ENCODE measurements around the gene SLC35F6.
"Not testable (repeated sequence)": the region's sequence is repeated elsewhere in the genome, so short reads cannot be mapped to it uniquely, and the experiment has no call there.

Gene SLC35F6

GRCh38 chr2:26746934-26747333, 17.1 kb upstream of the SLC35F6 start:
- TF ChIP-seq CTCF (conservative IDR thresholded peaks at IDR 0.05; ENCODE audit: low read length): no peak
- no peak overlapping the region for H3K4me3 ChIP-seq (ENCODE audit: low read length)
- DNase-seq (ENCODE audit: low read depth): no peak

DNA sequence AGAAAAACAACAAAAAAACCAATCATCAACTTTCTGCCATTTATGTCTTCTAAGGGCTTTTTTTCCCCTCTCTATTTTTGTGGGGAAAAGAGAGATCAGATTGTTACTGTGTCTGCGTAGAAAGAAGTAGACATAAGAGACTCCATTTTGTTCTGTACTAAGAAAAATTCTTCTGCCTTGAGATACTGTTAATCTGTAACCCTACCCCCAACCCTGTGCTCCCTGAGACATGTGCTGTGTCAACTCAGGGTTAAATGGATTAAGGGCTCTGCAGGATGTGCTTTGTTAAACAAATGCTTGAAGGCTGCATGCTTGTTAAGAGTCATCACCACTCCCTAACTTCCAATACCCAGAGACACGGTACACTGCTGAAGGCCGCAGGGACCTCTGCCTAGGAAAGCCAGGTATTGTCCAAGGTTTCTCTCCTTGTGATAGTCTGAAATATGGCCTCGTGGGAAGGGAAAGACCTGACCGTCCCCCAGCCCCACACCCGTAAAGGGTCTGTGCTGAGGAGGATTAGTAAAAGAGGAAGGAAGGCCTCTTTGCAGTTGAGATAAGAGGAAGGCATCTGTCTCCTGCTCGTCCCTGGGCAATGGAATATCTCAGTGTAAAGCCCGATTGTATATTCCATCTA, 14.2 kb upstream of the SLC35F6 start:
- not testable (repeated sequence) for DNase-seq (ENCODE audit: low read depth); H3K4me3 ChIP-seq (ENCODE audit: low read length)

DNA sequence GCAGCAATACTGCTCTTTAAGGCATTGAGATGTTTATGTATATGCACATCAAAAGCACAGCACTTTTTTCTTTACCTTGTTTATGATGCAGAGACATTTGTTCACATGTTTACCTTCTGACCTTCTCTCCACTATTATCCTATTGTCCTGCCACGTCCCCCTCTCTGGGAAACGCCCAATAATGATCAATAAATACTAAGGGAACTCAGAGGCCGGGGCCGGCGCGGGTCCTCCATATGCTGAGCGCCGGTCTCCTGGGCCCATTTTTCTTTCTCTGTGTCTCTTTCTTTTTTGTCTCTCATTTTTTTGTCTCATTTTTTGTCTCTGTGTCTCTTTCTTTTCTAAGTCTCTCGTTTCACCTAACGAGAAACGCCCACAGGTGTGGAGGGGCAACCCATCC, 13.6 kb upstream of the SLC35F6 start:
- not testable (repeated sequence) for DNase-seq (ENCODE audit: low read depth); H3K4me3 ChIP-seq (ENCODE audit: low read length)

DNA sequence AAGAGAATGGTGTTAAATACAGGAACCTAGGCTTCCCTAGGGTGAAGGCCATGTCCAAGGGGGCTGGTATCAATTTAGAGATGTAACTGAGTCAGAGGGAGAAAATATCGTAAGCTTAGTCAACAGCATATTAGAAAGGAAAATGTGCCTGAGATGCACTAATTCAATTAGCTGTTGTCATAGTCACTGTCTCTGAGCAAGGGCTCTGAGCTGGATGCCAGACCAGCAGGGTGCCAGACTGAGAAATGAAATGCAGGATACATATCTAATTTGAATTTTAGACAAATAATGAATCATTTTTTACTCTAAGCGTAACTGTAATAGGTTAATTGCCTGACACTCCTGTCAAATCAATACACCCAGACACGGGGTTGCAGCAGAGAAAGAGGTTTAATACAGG, 11.4 kb upstream of the SLC35F6 start:
- no peak for TF ChIP-seq CTCF (conservative IDR thresholded peaks at IDR 0.05; ENCODE audit: low read length)
- peak; percentile 30 for DNase-seq (ENCODE audit: low read depth)

GRCh38 chr2:26754539-26754938, 9.5 kb upstream of the SLC35F6 start:
- H3K4me3 ChIP-seq (ENCODE audit: low read length): no peak overlapping the region
- TF ChIP-seq CTCF (conservative IDR thresholded peaks at IDR 0.05; ENCODE audit: low read length): no peak
- DNase-seq (ENCODE audit: low read depth): no peak

More for the DNA sequence above, 11.4 kb upstream of the SLC35F6 start:
- H3K4me3 ChIP-seq (ENCODE audit: low read length): no peak overlapping the region

DNA sequence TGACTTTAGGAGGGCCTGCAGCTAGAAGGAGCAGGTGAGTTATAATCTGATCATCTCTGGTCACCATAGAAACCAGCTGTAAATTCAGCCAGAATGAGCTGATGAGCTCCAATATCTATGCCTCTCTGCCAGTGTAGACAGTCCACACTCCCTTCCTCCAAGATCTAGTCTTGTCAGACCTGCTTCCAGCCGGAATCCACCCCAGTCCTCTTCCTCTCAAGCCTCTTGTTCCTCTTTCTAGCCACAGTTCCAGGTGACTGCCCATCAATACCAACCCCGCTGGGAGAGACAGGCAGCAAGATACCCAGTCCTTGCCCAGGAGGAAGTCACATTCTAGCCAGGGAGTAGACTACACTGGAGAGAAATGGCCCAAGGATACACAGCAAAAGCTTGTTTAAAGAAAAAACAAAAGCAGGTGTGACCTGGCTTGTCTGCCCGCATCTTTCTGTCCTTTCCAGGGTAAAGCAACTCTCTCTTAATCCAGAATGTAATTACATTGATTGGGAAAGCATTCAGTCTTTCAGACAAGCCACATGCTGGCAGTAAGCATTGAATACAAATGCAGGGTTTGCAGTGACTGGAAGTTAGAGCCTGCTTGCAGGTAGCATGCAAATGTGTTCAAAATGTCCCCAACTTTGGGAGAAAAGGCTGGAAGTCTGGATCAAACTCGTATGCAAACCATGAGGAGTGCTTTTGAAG, 9.0 kb upstream of the SLC35F6 start:
- DNase-seq (ENCODE audit: low read depth): no peak
- TF ChIP-seq CTCF (conservative IDR thresholded peaks at IDR 0.05; ENCODE audit: low read length): no peak
- H3K4me3 ChIP-seq (ENCODE audit: low read length): no peak overlapping the region

GRCh38 chr2:26756337-26756736, 7.7 kb upstream of the SLC35F6 start:
- no peak for TF ChIP-seq CTCF (conservative IDR thresholded peaks at IDR 0.05; ENCODE audit: low read length)
- no peak overlapping the region for H3K4me3 ChIP-seq (ENCODE audit: low read length)
- no peak for DNase-seq (ENCODE audit: low read depth)
